ENCODE results near the gene DDIT4.

Gene DDIT4

GRCh38 chr10:72270607-72271281 lies 3.0 kb upstream of the DDIT4 start:
- Histone ChIP-seq H3K9ac (ENCODE audit: insufficient read length, low read depth) (peak overlapping the region; percentile 3), H3K36me3 (ENCODE audit: insufficient read depth, insufficient read length, low read length) (peaks cover 9% of the 10 kb centered on the region), H3K4me3 (ENCODE audit: insufficient read length, low read depth) (no peak overlapping the region), H3K27me3 (ENCODE audit: insufficient read depth, insufficient read length) (no peaks in the 10 kb centered on the region), H3K9me3 (ENCODE audit: insufficient read depth, low read length) (no peaks in the 10 kb centered on the region), H3K4me1 (ENCODE audit: insufficient read depth, insufficient read length) (peaks cover 12% of the 10 kb centered on the region)
- no peak for TF ChIP-seq SUZ12 (IDR thresholded peaks at IDR 0.05; ENCODE audit: extremely low read depth, insufficient read depth, insufficient read length)
- TF ChIP-seq ZNF274 (IDR thresholded peaks at IDR 0.05; ENCODE audit: low read depth, low read length): no peak
- TF ChIP-seq YY1 (IDR thresholded peaks at IDR 0.05; ENCODE audit: insufficient read depth, insufficient read length): no peak
- DNase-seq (ENCODE audit: low read depth, low spot score): no peak

- peaks cover 15% of the 10 kb centered on the region for H3K4me1 ChIP-seq (ENCODE audit: insufficient read depth, insufficient read length)
- peaks cover 9% of the 10 kb centered on the region for H3K36me3 ChIP-seq (ENCODE audit: insufficient read depth, insufficient read length, low read length)
- no peak for DNase-seq (ENCODE audit: low read depth, low spot score)
- peak overlapping the region; percentile 84 for H3K9ac ChIP-seq (ENCODE audit: insufficient read length, low read depth)
- no peaks in the 10 kb centered on the region for H3K27me3 ChIP-seq (ENCODE audit: insufficient read depth, insufficient read length)
- H3K4me3 ChIP-seq (ENCODE audit: insufficient read length, low read depth): peak overlapping the region; percentile 83
- no peak for TF ChIP-seq YY1 (IDR thresholded peaks at IDR 0.05; ENCODE audit: insufficient read depth, insufficient read length)
- TF ChIP-seq ZNF274 (IDR thresholded peaks at IDR 0.05; ENCODE audit: low read depth, low read length): no peak
- TF ChIP-seq SUZ12 (IDR thresholded peaks at IDR 0.05; ENCODE audit: extremely low read depth, insufficient read depth, insufficient read length): no peak
- no peaks in the 10 kb centered on the region for H3K9me3 ChIP-seq (ENCODE audit: insufficient read depth, low read length)
Observed at GRCh38 chr10:72272689-72273409, 875 bp upstream of the DDIT4 start.

- TF ChIP-seq SUZ12 (IDR thresholded peaks at IDR 0.05; ENCODE audit: extremely low read depth, insufficient read depth, insufficient read length): no peak
- no peak for TF ChIP-seq ZNF274 (IDR thresholded peaks at IDR 0.05; ENCODE audit: low read depth, low read length)
- no peak for TF ChIP-seq YY1 (IDR thresholded peaks at IDR 0.05; ENCODE audit: insufficient read depth, insufficient read length)
- Histone ChIP-seq H3K9me3 (ENCODE audit: insufficient read depth, low read length) (no peaks in the 10 kb centered on the region), H3K27me3 (ENCODE audit: insufficient read depth, insufficient read length) (no peaks in the 10 kb centered on the region), H3K36me3 (ENCODE audit: insufficient read depth, insufficient read length, low read length) (peaks cover 9% of the 10 kb centered on the region), H3K4me1 (ENCODE audit: insufficient read depth, insufficient read length) (peaks cover 15% of the 10 kb centered on the region), H3K4me3 (ENCODE audit: insufficient read length, low read depth) (peak overlapping the region; percentile 83), H3K9ac (ENCODE audit: insufficient read length, low read depth) (peak overlapping the region; percentile 83)
- DNase-seq (ENCODE audit: low read depth, low spot score): no peak
Observed at GRCh38 chr10:72274213-72274729, 547 bp downstream of the DDIT4 start.

DNA sequence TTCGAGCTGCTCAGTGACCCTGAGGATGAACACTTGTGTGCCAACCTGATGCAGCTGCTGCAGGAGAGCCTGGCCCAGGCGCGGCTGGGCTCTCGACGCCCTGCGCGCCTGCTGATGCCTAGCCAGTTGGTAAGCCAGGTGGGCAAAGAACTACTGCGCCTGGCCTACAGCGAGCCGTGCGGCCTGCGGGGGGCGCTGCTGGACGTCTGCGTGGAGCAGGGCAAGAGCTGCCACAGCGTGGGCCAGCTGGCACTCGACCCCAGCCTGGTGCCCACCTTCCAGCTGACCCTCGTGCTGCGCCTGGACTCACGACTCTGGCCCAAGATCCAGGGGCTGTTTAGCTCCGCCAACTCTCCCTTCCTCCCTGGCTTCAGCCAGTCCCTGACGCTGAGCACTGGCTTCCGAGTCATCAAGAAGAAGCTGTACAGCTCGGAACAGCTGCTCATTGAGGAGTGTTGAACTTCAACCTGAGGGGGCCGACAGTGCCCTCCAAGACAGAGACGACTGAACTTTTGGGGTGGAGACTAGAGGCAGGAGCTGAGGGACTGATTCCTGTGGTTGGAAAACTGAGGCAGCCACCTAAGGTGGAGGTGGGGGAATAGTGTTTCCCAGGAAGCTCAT lies 1.1 kb downstream of the DDIT4 start:
- TF ChIP-seq YY1 (IDR thresholded peaks at IDR 0.05; ENCODE audit: insufficient read depth, insufficient read length) (no peak), ZNF274 (IDR thresholded peaks at IDR 0.05; ENCODE audit: low read depth, low read length) (no peak), SUZ12 (IDR thresholded peaks at IDR 0.05; ENCODE audit: extremely low read depth, insufficient read depth, insufficient read length) (no peak)
- H3K4me1 ChIP-seq (ENCODE audit: insufficient read depth, insufficient read length): peaks cover 15% of the 10 kb centered on the region
- DNase-seq (ENCODE audit: low read depth, low spot score): no peak
- peak overlapping the region; percentile 83 for H3K4me3 ChIP-seq (ENCODE audit: insufficient read length, low read depth)
- no peaks in the 10 kb centered on the region for H3K27me3 ChIP-seq (ENCODE audit: insufficient read depth, insufficient read length)
- peak overlapping the region; percentile 83 for H3K9ac ChIP-seq (ENCODE audit: insufficient read length, low read depth)
- no peaks in the 10 kb centered on the region for H3K9me3 ChIP-seq (ENCODE audit: insufficient read depth, low read length)
- H3K36me3 ChIP-seq (ENCODE audit: insufficient read depth, insufficient read length, low read length): peaks cover 9% of the 10 kb centered on the region

DNA sequence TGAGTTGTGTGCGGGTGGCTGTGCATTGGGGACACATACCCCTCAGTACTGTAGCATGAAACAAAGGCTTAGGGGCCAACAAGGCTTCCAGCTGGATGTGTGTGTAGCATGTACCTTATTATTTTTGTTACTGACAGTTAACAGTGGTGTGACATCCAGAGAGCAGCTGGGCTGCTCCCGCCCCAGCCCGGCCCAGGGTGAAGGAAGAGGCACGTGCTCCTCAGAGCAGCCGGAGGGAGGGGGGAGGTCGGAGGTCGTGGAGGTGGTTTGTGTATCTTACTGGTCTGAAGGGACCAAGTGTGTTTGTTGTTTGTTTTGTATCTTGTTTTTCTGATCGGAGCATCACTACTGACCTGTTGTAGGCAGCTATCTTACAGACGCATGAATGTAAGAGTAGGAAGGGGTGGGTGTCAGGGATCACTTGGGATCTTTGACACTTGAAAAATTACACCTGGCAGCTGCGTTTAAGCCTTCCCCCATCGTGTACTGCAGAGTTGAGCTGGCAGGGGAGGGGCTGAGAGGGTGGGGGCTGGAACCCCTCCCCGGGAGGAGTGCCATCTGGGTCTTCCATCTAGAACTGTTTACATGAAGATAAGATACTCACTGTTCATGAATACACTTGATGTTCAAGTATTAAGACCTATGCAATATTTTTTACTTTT lies 1.8 kb downstream of the DDIT4 start:
- TF ChIP-seq YY1 (IDR thresholded peaks at IDR 0.05; ENCODE audit: insufficient read depth, insufficient read length) (no peak), SUZ12 (IDR thresholded peaks at IDR 0.05; ENCODE audit: extremely low read depth, insufficient read depth, insufficient read length) (no peak), ZNF274 (IDR thresholded peaks at IDR 0.05; ENCODE audit: low read depth, low read length) (no peak)
- H3K27me3 ChIP-seq (ENCODE audit: insufficient read depth, insufficient read length): no peaks in the 10 kb centered on the region
- peaks cover 9% of the 10 kb centered on the region for H3K36me3 ChIP-seq (ENCODE audit: insufficient read depth, insufficient read length, low read length)
- no peaks in the 10 kb centered on the region for H3K9me3 ChIP-seq (ENCODE audit: insufficient read depth, low read length)
- H3K4me3 ChIP-seq (ENCODE audit: insufficient read length, low read depth): peak overlapping the region; percentile 83
- H3K9ac ChIP-seq (ENCODE audit: insufficient read length, low read depth): peak overlapping the region; percentile 83
- DNase-seq (ENCODE audit: low read depth, low spot score): no peak
- peaks cover 15% of the 10 kb centered on the region for H3K4me1 ChIP-seq (ENCODE audit: insufficient read depth, insufficient read length)

- no peak for TF ChIP-seq ZNF274 (IDR thresholded peaks at IDR 0.05; ENCODE audit: low read depth, low read length)
- TF ChIP-seq YY1 (IDR thresholded peaks at IDR 0.05; ENCODE audit: insufficient read depth, insufficient read length): no peak
- no peak for TF ChIP-seq SUZ12 (IDR thresholded peaks at IDR 0.05; ENCODE audit: extremely low read depth, insufficient read depth, insufficient read length)
- Histone ChIP-seq H3K4me1 (ENCODE audit: insufficient read depth, insufficient read length) (peaks cover 13% of the 10 kb centered on the region), H3K9ac (ENCODE audit: insufficient read length, low read depth) (peak overlapping the region; percentile 26), H3K9me3 (ENCODE audit: insufficient read depth, low read length) (no peaks in the 10 kb centered on the region), H3K36me3 (ENCODE audit: insufficient read depth, insufficient read length, low read length) (peaks cover 9% of the 10 kb centered on the region), H3K27me3 (ENCODE audit: insufficient read depth, insufficient read length) (no peaks in the 10 kb centered on the region), H3K4me3 (ENCODE audit: insufficient read length, low read depth) (no peak overlapping the region)
- no peak for DNase-seq (ENCODE audit: low read depth, low spot score)
Observed at GRCh38 chr10:72276013-72276387, 2.3 kb downstream of the DDIT4 start.

Measured in NT2/D1 (cell line).